Hepatocyte (in vitro differentiated cells): ENCODE measurements around the gene SND1. TPM values are rescaled to one million over a fixed set of nuclear protein-coding genes. Genes with fewer than 3 reads are reported as not detected.

Experiments
- DNase-seq: peaks from one replicate; pipeline ENCODE4 v3.0.0-alpha.2; 2016; ENCODE audit warnings: low spot score
- H2AFZ ChIP-seq: fragments of 200-600 bp; sonication (generic); 2 replicates; pipeline ENCODE4 v1.6.0; 2016; ENCODE audit warnings: antibody characterized with exemption, mild to moderate bottlenecking
- H3K27ac ChIP-seq: fragments of 200-600 bp; sonication (generic); 2 replicates; pipeline ENCODE4 v1.5.1; 2016; ENCODE audit warnings: mild to moderate bottlenecking
- H3K27me3 ChIP-seq: fragments of 200-600 bp; sonication (generic); 2 replicates; pipeline ENCODE4 v1.6.1; 2016
- H3K36me3 ChIP-seq: fragments of 200-600 bp; sonication (generic); replicated peaks from 2 replicates; pipeline ENCODE4 v1.5.1; 2016; ENCODE audit warnings: low read depth; ENCODE audit not compliant: insufficient read depth
- H3K4me1 ChIP-seq: fragments of 200-600 bp; sonication (generic); 2 replicates; pipeline ENCODE4 v1.5.1; 2016; ENCODE audit warnings: mild to moderate bottlenecking, moderate library complexity; ENCODE audit not compliant: insufficient read depth
- H3K4me2 ChIP-seq: fragments of 200-600 bp; sonication (generic); 2 replicates; pipeline ENCODE4 v1.6.0; 2016
- H3K4me3 ChIP-seq: fragments of 200-600 bp; sonication (generic); 2 replicates; pipeline ENCODE4 v1.5.1; 2016; ENCODE audit warnings: mild to moderate bottlenecking
- H3K79me2 ChIP-seq: fragments of 200-600 bp; sonication (generic); 2 replicates; pipeline ENCODE4 v1.6.0; 2017; ENCODE audit warnings: mild to moderate bottlenecking
- H3K9me2 ChIP-seq: fragments of 200-600 bp; sonication (generic); replicated peaks from 2 replicates; pipeline ENCODE4 v1.6.0; 2017; ENCODE audit warnings: mild to moderate bottlenecking; ENCODE audit not compliant: insufficient read depth
- H3K9me3 ChIP-seq: fragments of 200-600 bp; sonication (generic); 2 replicates; pipeline ENCODE4 v1.5.1; 2016; ENCODE audit warnings: low read depth, mild to moderate bottlenecking
- H4K20me1 ChIP-seq: fragments of 200-600 bp; sonication (generic); 2 replicates; pipeline ENCODE4 v1.6.0; 2016; ENCODE audit warnings: mild to moderate bottlenecking; ENCODE audit not compliant: insufficient read depth, poor library complexity, severe bottlenecking
- CTCF ChIP-seq: fragments of 200-600 bp; sonication (generic); IDR thresholded peaks from 2 replicates; pipeline ENCODE4 v1.5.1; 2016; ENCODE audit warnings: antibody characterized with exemption, mild to moderate bottlenecking; ENCODE audit not compliant: poor library complexity
- EZH2 ChIP-seq: fragments of 200-600 bp; sonication (generic); IDR thresholded peaks from 2 replicates; pipeline ENCODE4 v1.6.1; 2016; ENCODE audit warnings: antibody characterized with exemption, mild to moderate bottlenecking, borderline replicate concordance
- EZH2phosphoT487 ChIP-seq: fragments of 200-600 bp; sonication (generic); IDR thresholded peaks from one replicate; pipeline ENCODE4 v1.6.1; 2018; ENCODE audit warnings: antibody characterized with exemption, mild to moderate bottlenecking, low read depth, moderate library complexity; ENCODE audit not compliant: unreplicated experiment, severe bottlenecking
- WGBS: methylation state at CpG from one replicate; pipeline ENCODE4 v1.1.6; 2016; ENCODE audit warnings: low lambda C conversion rate; ENCODE audit errors: missing lambda C conversion rate; 5-methylcytosine and 5-hydroxymethylcytosine counted together
- polyA plus RNA-seq: library from polyadenylated mRNA; unstranded; fragments of >200 nt; fragmentation: Nextera tagmentation; extraction: Ambion mirVana; gene quantifications from 2 replicates; pipeline ENCODE4 v1.2.1, GENCODE V29; 2016
- total RNA-seq: library from RNA; depleted of rRNA; stranded (reverse); fragments of >200 nt; gene quantifications from 2 replicates; pipeline ENCODE4 v1.2.3, GENCODE V29; 2014

Gene SND1
- total and polyA plus RNA-seq, 2 experiments from 2014 or later = 141 to 200 TPM

GRCh38 chr7:128114806-128115205 is 462.8 kb downstream of the SND1 start:
- no peaks in the 10 kb centered on the region for H3K9me2 ChIP-seq
- WGBS = 83% methylated on average over 7 of the region's 7 CpGs
- no peaks in the 10 kb centered on the region for H3K36me3 ChIP-seq
- no peaks in the 10 kb centered on the region for H3K27me3 ChIP-seq
- H2AFZ ChIP-seq = no peak overlapping the region
- H3K9me3 ChIP-seq = no peaks in the 10 kb centered on the region
- no peak overlapping the region for H3K4me3 ChIP-seq
- H3K79me2 ChIP-seq = no peaks in the 10 kb centered on the region
- no peak for DNase-seq
- H3K27ac ChIP-seq = no peak overlapping the region
- no peaks in the 10 kb centered on the region for H4K20me1 ChIP-seq
- H3K4me2 ChIP-seq = no peak overlapping the region
- no peak for TF ChIP-seq EZH2phosphoT487
- no peak for TF ChIP-seq CTCF
- TF ChIP-seq EZH2 = no peak
- no peaks in the 10 kb centered on the region for H3K4me1 ChIP-seq

GRCh38 chr7:128115336-128115820 is 463.4 kb downstream of the SND1 start:
- DNase-seq = no peak
- no peak for TF ChIP-seq CTCF
- Histone ChIP-seq H3K4me3 (no peak overlapping the region), H2AFZ (no peak overlapping the region), H3K27me3 (no peaks in the 10 kb centered on the region), H3K9me2 (no peaks in the 10 kb centered on the region), H4K20me1 (no peaks in the 10 kb centered on the region), H3K27ac (no peak overlapping the region), H3K4me2 (no peak overlapping the region), H3K79me2 (no peaks in the 10 kb centered on the region), H3K4me1 (no peaks in the 10 kb centered on the region), H3K36me3 (no peaks in the 10 kb centered on the region), H3K9me3 (no peaks in the 10 kb centered on the region)
- 72% methylated on average over 10 of the region's 10 CpGs for WGBS

GRCh38 chr7:128115821-128116723 is 464.1 kb downstream of the SND1 start:
- H4K20me1 ChIP-seq = no peaks in the 10 kb centered on the region
- H3K4me2 ChIP-seq = no peak overlapping the region
- H3K79me2 ChIP-seq = no peaks in the 10 kb centered on the region
- H3K9me3 ChIP-seq = no peaks in the 10 kb centered on the region
- no peaks in the 10 kb centered on the region for H3K4me1 ChIP-seq
- no peak overlapping the region for H3K27ac ChIP-seq
- H3K36me3 ChIP-seq = no peaks in the 10 kb centered on the region
- no peaks in the 10 kb centered on the region for H3K27me3 ChIP-seq
- no peak for DNase-seq
- 77% methylated on average over 16 of the region's 16 CpGs for WGBS
- TF ChIP-seq CTCF (no peak), EZH2phosphoT487 (no peak)
- no peaks in the 10 kb centered on the region for H3K9me2 ChIP-seq
- no peak overlapping the region for H2AFZ ChIP-seq
- H3K4me3 ChIP-seq = no peak overlapping the region
